Measurements from ENCODE around the gene MBTPS2.
"Not testable (repeated sequence)": the region's sequence is repeated elsewhere in the genome, so short reads cannot be mapped to it uniquely, and the experiment has no call there.

MBTPS2 gene

GRCh38 chrX:21839334-21840192 lies at the start of gene MBTPS2:
Gene MBTPS2 (plus strand): TSS chrX:21839617. CDS start chrX:21839735, 118 bp downstream.
- peak; percentile 3 to 67 for DNase-seq

- no peak for DNase-seq
These were observed 40.7 kb upstream of the MBTPS2 start for GRCh38 chrX:21798677-21799219.

GRCh38 chrX:21799767-21800166 lies 39.6 kb upstream of the MBTPS2 start:
- no peak for DNase-seq

GRCh38 chrX:21800344-21800770 lies 39.1 kb upstream of the MBTPS2 start:
- no peak for DNase-seq

- DNase-seq = no peak
These were observed 37.3 kb upstream of the MBTPS2 start for GRCh38 chrX:21802054-21802670.

GRCh38 chrX:21802839-21803238 lies 36.6 kb upstream of the MBTPS2 start:
- DNase-seq = no peak

- DNase-seq = no peak
These were observed 32.7 kb upstream of the MBTPS2 start for GRCh38 chrX:21806691-21807090.

- no peak for DNase-seq
These were observed 27.6 kb upstream of the MBTPS2 start for GRCh38 chrX:21811832-21812231.

- no peak for DNase-seq
These were observed 26.8 kb upstream of the MBTPS2 start for GRCh38 chrX:21812628-21813027.

- no peak for DNase-seq
These were observed 25.6 kb upstream of the MBTPS2 start for GRCh38 chrX:21813612-21814368.

GRCh38 chrX:21816136-21816535 lies 23.3 kb upstream of the MBTPS2 start:
- no peak for DNase-seq

GRCh38 chrX:21820170-21820569 lies 19.2 kb upstream of the MBTPS2 start:
- DNase-seq = not testable (repeated sequence)

GRCh38 chrX:21821875-21822274 lies 17.5 kb upstream of the MBTPS2 start:
- no peak for DNase-seq

- DNase-seq = no peak
These were observed 7.9 kb upstream of the MBTPS2 start for GRCh38 chrX:21831496-21831895.

GRCh38 chrX:21837056-21837455 lies 2.4 kb upstream of the MBTPS2 start:
- no peak for DNase-seq

- peak in 1 of 2 experiments; percentile 14 for DNase-seq
These were observed 482 bp upstream of the MBTPS2 start for GRCh38 chrX:21838937-21839333.

- no peak for DNase-seq
These were observed 752 bp downstream of the MBTPS2 start for GRCh38 chrX:21840193-21840545.

- no peak for DNase-seq
These were observed 3.8 kb downstream of the MBTPS2 start for GRCh38 chrX:21843179-21843578.

GRCh38 chrX:21845096-21845495 lies 5.7 kb downstream of the MBTPS2 start:
- no peak for DNase-seq

- no peak for DNase-seq
These were observed 7.9 kb downstream of the MBTPS2 start for GRCh38 chrX:21847342-21847741.

GRCh38 chrX:21853578-21853977 lies 14.2 kb downstream of the MBTPS2 start:
- DNase-seq = no peak

- no peak for DNase-seq
These were observed 16.6 kb downstream of the MBTPS2 start, which contains the start of gene YY2 for GRCh38 chrX:21855937-21856415. Gene YY2 (plus strand): TSS chrX:21855987. CDS start chrX:21856485, 498 bp downstream.

GRCh38 chrX:21856504-21856903 lies 17.1 kb downstream of the MBTPS2 start:
- DNase-seq = no peak

Data from SW 1271 (cell line).